OCI-LY3 (cell line): ENCODE data around the gene PEMT.

Experiments used
- CTCF ChIP-seq: fragments of 200-600, 300-600 bp; sonication (generic); IDR thresholded peaks from 2 replicates; pipeline ENCODE4 v1.5.1; 2014; ENCODE audit warnings: antibody characterized with exemption, low read length, low read depth
- EZH2phosphoT487 ChIP-seq: fragments of 200-600 bp; shearing (Covaris generic); IDR thresholded peaks from 2 replicates; pipeline ENCODE4 v1.6.1; 2018; ENCODE audit warnings: antibody characterized with exemption, mixed run types, low read depth

DNA sequence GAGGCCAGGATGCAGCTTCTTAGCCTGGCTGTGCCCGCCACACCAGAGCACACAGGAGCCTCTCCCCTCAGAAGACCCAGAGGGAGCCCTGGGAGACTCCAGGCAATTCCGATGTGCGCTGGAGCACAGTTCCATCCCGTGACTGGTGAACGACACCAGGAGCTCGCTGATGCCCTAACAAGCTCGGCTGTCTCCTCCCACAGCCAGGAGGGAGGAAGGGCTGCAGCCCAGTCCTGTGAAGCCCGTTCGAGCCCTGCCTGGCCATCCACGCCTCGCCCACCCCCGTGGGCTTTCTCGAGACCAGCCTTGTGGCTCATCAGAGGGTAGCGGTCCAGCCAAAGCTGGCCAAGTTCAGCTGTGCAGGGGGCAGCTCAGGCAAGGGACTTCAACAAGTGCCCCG lies 73.5 kb downstream of the PEMT start:
- TF ChIP-seq CTCF (no peak), EZH2phosphoT487 (no peak)
